A673 (cell line): ENCODE measurements around the gene CCDC137.

ENCODE experiments used
- CTCF ChIP-seq: fragments of 300-800, 200-600 bp; sonication (generic); conservative IDR thresholded peaks from 2 replicates; pipeline ENCODE4 v1.5.1; 2017; ENCODE audit warnings: low read depth, mild to moderate bottlenecking, antibody characterized with exemption, low read length, moderate library complexity, mixed read lengths
- EZH2 ChIP-seq: fragments of 200-600 bp; sonication (generic); IDR thresholded peaks from 2 replicates; pipeline ENCODE4 v1.6.1; 2017; ENCODE audit warnings: borderline replicate concordance, low read depth, mild to moderate bottlenecking, mixed read lengths, antibody characterized with exemption, low read length; ENCODE audit not compliant: poor library complexity, severe bottlenecking

- TF ChIP-seq CTCF (no peak), EZH2 (no peak)
These were observed 31.1 kb upstream of the CCDC137 start for GRCh38 chr17:81635431-81635830.
